Transverse colon (tissue), 4 donors: ENCODE measurements around the gene MMP1.
A peak's percentile ranks its signal among the peaks of the same experiment; 100 is the strongest.

ENCODE experiments used
- CTCF ChIP-seq, 5 experiments: fragments of 200-600 bp in 3 of 5; fragments of 450-650 bp in 2 of 5; sonication (generic) in 3 of 5; IDR thresholded peaks; 1 replicate in 2 of 5; 2 replicates in 3 of 5; pipeline ENCODE4 v1.5.1; 2016 to 2017; ENCODE audit warnings: antibody characterized with exemption in 5 of 5, inconsistent platforms in 3 of 5, mild to moderate bottlenecking in 2 of 5, moderate library complexity in 1 of 5
- EP300 ChIP-seq: sonication (generic); formaldehyde crosslinking; IDR thresholded peaks from one replicate; pipeline ENCODE4 v1.6.1; 2017; ENCODE audit warnings: antibody characterized with exemption, low read depth
- POLR2A ChIP-seq: fragments of 450-650 bp; IDR thresholded peaks from one replicate; pipeline ENCODE4 v1.6.1; 2016; ENCODE audit warnings: antibody characterized with exemption, mild to moderate bottlenecking, moderate library complexity
- POLR2AphosphoS5 ChIP-seq, 3 donors: sonication (generic); formaldehyde crosslinking; IDR thresholded peaks; one replicate each; pipeline ENCODE4 v1.6.1; 2016; ENCODE audit warnings: antibody characterized with exemption in 3 of 3

GRCh38 chr11:102780491-102780918, 17.5 kb downstream of the MMP1 start, which contains the start of gene MMP10:
- peak in 3 of 5 experiments; percentile 16 to 28 (median 21) for TF ChIP-seq CTCF (IDR thresholded peaks at IDR 0.05)
- no peak for TF ChIP-seq POLR2A
- no peak for TF ChIP-seq EP300
- TF ChIP-seq POLR2AphosphoS5 (IDR thresholded peaks at IDR 0.05): no peak
